Measurements from ENCODE around the gene IL12RB2. TPM values are rescaled to one million over a fixed set of nuclear protein-coding genes. Genes with fewer than 3 reads are reported as not detected.
"Not testable (repeated sequence)": the region's sequence is repeated elsewhere in the genome, so short reads cannot be mapped to it uniquely, and the experiment has no call there.

The IL12RB2 gene
- total RNA-seq, 1 experiment from 2014 or later: not detected

- DNase-seq (ENCODE audit: low spot score): no peak
Observed at GRCh38 chr1:67431869-67432578, 124.4 kb downstream of the IL12RB2 start.

- no peak for DNase-seq (ENCODE audit: low spot score)
Observed at GRCh38 chr1:67432745-67433144, 125.1 kb downstream of the IL12RB2 start.

GRCh38 chr1:67433837-67434236 lies 126.2 kb downstream of the IL12RB2 start:
- no peak for DNase-seq (ENCODE audit: low spot score)

GRCh38 chr1:67434491-67434890 lies 126.8 kb downstream of the IL12RB2 start:
- no peak for DNase-seq (ENCODE audit: low spot score)

GRCh38 chr1:67436511-67437055 lies 128.9 kb downstream of the IL12RB2 start:
- no peak for DNase-seq (ENCODE audit: low spot score)

GRCh38 chr1:67437961-67438360 lies 130.3 kb downstream of the IL12RB2 start:
- no peak for DNase-seq (ENCODE audit: low spot score)

GRCh38 chr1:67439277-67440029 lies 131.8 kb downstream of the IL12RB2 start:
- no peak for DNase-seq (ENCODE audit: low spot score)

GRCh38 chr1:67440339-67440738 lies 132.7 kb downstream of the IL12RB2 start:
- DNase-seq (ENCODE audit: low spot score): no peak

- peak; percentile 39 for DNase-seq (ENCODE audit: low spot score)
Observed at GRCh38 chr1:67441183-67441582, 133.5 kb downstream of the IL12RB2 start.

- DNase-seq (ENCODE audit: low spot score): no peak
Observed at GRCh38 chr1:67441739-67442281, 134.1 kb downstream of the IL12RB2 start.

GRCh38 chr1:67446014-67446413 lies 138.3 kb downstream of the IL12RB2 start:
- DNase-seq (ENCODE audit: low spot score): not testable (repeated sequence)

Other genes with a start within 250 kb of the IL12RB2 start
- not detected in 2 replicates for gene C1orf141, start 172.9 kb upstream of the IL12RB2 start, total RNA-seq (2014; rRNA removed; shearing (Covaris generic))
- gene IL23R, start 141.4 kb upstream of the IL12RB2 start, total RNA-seq (2014; rRNA removed; shearing (Covaris generic)): not detected in 2 replicates
- 263 and 300 TPM in 2 replicates for gene SERBP1, start 122.5 kb downstream of the IL12RB2 start, total RNA-seq (2014; rRNA removed; shearing (Covaris generic))

Data from H4 (cell line).